ENCODE measurements around the gene HGS. TPM values are rescaled to one million over a fixed set of nuclear protein-coding genes. Genes with fewer than 3 reads are reported as not detected.
"Not testable (repeated sequence)": the region's sequence is repeated elsewhere in the genome, so short reads cannot be mapped to it uniquely, and the experiment has no call there.

HGS gene
- total RNA-seq, 1 donor from 2014 or later = 36.6 TPM

DNA sequence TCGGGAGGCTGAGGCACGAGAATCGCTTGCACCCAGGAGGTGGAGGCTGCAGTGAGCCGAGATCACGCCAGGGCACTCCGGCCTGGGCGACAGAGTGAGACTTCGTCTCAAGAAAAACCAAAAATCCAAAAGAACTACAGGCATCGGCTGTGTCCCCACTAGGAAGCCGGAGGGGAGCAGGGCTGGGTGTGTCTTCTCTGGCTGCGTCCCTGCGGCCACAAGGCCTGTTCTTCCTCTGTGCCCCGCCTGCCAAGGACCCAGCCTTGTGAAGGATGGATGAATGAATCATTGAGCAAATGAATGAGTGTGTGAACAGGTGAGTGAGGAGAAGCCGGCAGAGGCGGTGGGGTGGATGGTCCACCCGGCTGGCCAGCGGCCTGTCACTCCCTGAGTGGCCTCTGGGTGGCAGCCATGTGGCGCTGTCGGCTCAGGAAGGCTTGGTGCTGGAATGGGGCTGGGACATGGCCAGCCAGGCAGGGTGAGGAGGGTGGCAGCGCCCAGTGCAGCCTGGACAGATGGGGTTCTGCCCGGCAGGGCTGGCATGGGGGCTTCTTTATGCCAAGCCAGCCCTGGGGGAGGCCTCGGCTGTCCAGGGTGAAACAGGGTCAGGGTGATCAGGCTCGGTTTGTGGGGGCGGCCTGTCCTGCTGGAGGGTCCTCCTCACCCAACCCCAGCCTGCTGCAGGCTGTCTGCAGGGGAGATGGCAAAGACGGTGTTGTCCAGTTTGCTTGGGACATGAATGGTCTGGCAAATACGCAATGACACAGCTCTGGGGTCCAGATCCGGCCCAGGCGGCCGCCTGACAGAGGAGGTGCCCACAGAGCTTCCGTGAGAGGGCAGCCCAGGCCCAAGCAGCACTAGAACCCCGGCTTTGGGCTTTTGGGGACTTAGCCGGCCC is 49.9 kb downstream of the HGS start:
- peak; percentile 91 for ATAC-seq
- DNase-seq (ENCODE audit: missing footprints) = peak; percentile 93
- intact Hi-C loops (cut with DNase I) = no loop called here

DNA sequence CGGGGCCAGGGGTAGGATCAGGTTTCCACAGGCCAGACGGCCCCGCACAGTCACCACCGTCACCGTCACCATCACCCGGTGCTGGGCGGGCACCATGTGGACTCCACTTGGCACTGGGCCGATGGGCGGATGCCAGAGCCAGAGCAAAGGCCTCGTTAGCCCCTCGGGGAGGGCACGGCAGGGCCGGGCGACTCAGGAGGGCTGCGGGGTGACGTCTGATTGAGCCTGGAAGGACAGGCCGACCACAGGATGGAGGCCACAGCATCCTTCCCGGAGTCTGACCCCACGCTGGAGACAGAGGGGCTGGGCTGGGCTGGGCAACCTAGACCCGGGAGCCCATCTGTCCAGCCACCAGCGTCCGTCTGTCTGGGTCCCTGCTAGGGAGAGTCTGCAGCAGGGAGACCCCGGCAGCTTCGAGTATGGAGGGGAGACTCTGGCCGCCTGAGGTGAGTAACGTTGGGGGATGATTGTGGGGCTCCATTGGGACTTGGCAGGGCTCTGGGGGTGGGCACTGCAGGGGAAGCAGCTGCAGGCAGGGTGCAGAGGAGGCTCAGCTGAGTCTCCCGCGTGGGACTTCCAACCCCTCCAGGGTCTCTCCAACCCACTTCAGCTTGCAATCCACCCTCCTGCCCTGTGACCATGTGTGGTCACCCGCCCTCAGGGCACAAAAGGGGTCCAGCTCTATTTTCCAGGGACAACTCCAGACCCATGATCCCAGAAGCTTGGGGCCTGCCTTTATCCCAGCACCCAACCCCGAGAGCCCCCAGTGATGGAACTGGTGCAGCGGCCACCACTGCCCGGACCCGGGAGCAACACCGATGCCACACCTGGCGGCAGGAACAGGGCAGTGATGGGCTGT is 50.8 kb downstream of the HGS start:
- intact Hi-C loops (cut with DNase I) = no loop called here
- DNase-seq (ENCODE audit: missing footprints) = no peak
- ATAC-seq = no peak

DNA sequence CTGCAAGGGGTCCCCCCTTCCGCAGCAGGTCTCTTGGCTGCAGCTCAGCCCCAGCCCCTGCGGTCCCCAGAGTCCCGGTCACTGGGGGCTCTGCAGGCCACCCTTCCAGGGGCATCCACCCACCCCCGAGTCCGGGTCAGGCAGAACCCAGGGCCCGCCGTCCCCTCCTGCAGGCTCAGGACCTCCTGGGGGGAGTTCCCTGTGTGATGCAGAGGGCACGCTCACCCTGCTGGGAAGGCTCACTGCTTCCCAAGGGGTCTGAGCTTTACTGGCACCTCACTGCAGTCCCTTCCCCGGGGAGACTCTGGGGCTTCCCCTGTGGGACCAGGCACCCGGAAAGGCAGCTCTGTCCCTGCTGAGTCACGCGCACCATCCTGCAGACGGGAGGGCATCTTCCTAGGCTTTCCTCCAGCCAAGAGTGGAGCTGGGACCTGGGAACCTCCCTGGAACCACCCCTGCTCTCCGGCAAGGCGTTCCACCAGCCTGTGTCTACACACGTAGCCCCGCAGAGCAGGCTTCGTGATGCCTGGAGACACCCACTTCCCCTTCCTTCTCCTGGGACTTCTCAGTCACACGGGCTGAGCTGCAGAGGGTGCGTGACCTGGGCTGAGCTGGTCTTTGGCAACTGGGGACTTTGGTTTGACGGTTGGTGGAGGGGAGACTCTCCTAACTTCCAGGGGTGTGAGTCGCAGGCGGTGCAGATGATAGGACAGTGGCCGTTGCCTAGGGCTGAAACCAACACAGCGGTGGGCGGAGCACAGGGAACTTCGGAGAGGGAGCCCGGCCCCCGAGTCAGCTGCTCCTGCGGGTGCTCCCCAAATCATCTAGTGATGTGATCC is 51.7 kb downstream of the HGS start:
- ATAC-seq (peak; percentile 15), DNase-seq (ENCODE audit: missing footprints) (no peak)
- intact Hi-C loops (cut with DNase I) = no loop called here

DNA sequence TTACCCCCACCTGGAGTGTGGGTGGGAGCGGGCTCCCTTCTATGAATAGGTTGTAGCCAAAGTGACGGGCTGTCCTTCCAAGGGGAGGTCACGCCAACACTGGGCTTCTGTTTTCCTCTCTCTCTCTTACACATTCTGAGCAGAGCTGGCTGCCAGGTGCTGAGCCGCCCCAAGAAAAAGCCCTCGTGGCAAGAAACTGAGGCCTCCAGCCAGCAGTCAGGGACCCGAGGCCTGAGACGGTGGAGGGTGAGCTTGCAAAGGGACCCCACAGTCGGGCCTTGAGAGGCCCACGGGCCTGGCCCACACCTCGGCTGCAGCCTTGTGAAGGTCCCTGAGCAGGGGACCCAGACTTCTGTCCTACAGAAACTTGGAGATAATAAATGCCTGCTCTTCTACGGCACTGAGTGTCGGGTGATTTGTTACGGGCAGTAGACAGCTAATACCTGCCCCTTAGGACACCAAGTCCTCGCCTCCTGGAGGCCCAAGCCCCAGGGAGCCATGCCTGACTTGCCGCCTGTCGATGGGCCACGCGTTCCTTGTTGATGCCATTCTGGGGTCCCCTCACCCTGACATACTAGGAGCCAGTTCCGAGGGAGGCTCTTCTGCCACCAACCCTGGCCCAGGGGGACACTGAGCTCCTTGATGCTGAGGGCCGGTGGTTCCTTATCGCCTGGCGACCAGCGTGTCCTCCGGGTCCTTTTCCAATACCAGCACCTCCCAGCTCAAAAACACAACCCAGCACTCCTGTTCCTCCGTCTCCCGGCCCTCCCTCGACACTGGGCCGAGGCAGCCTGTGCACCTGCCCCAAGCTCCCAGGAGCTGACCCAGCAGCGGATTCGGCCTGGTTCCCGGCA is 54.4 kb downstream of the HGS start:
- ATAC-seq (no peak), DNase-seq (ENCODE audit: missing footprints) (no peak)
- intact Hi-C loops (cut with DNase I) = no loop called here

DNA sequence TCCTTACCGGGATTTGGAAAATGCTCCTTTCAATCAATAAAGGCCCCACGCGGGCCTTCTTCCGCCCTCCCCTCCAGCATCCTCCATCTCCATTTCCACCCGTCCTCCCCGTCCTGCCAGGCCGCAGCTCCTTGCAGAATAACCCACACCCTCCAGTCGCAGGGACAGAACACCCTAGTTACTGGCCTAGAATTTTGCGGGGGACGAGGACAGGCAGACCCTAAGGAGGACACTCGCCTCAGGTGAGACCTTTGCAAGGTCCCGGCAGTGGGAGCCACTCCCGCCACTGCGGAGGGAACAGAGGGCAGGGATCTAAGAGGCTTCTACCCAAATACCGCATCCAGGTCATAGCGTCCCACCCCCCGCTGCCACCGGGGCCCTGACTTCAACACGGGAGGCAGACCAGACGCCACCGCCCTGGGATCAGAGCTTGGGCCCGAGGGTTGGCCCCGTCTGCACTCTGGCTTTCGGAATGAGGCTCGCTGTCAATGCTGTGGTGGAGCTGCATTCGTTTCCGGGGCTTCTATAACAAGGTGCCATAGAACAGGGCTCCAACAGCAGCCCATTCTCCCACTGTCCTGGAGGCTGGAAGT is 55.1 kb downstream of the HGS start:
- no peak for DNase-seq (ENCODE audit: missing footprints)
- no peak for ATAC-seq
- intact Hi-C loops (cut with DNase I) = no loop called here

DNA sequence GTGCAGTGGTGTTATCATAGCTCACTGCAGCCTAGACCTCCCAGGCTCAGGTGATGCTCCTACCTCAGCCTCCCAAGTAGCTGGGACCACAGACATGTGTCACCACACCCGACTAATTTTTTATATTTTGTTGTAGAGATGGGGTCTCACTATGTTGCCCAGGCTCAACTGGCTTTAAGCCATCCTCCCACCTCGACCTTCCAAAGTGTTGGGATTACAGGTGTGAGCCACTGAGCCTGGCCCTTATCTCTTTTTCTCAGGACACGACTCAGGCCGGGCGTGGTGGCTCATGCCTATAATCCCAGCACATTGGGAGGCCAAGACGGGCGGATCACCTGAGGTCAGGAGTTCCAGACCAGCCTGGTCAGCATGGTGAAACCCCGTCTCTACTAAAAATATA is 55.8 kb downstream of the HGS start:
- DNase-seq (ENCODE audit: missing footprints); ATAC-seq; intact Hi-C loops (cut with DNase I): not testable (repeated sequence)

DNA sequence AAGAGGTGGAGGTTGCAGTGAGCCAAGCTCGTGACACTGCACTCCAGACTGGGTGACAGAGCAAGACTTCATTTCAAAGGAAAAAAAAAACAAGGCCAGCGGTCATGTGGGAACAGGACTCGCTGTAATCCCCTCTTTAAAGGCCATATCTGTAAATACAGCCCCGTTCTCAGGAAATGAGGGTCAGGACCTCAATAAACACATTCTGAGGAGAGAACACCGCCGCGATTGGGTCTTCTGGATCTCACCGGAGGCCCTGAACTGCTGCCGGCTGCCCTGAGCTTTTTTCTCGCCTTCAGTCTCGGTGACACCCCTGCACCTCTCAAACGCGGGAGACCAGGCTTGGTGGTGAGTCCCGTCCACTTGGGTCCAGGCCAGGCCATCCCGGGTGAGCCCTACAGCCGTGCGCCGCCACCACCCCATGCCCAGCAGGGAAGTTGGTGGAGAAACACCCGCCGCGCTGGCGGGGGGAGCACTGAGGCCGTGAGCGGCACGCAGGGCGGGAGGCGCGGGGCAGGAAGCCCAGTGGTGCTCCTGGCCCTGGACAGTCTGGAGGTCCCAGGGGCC is 56.7 kb downstream of the HGS start:
- DNase-seq (ENCODE audit: missing footprints) = no peak
- intact Hi-C loops (cut with DNase I) = no loop called here

DNA sequence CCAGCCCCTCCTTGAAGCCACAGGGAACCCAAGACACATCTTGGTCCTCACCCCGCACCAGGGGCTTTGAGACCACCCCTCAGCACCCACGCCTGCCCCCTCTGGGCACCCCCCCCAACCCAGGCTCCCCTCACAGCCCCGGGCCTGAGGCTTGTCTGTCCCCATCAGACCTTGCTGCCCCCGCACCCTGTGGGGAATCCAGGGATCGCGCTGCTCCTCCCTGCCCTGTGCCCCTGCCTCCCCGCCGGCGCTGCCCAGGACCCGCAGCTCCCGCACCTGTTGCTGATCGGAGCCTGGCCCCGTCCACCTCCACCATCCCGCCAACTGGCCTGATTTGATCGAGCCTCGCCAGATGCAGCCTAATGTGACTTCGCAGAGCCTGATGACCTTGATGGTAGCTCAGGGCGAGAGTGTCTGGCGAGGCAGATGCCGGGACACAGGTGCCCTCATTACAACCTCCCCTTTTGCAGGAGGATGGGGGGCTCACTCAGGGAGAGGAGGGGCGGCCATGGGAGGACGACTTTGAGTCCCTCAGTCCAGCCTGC is 57.3 kb downstream of the HGS start:
- DNase-seq (ENCODE audit: missing footprints) (no peak), ATAC-seq (no peak)
- intact Hi-C loops (cut with DNase I) = no loop called here

More for the DNA sequence above, 56.7 kb downstream of the HGS start:
- ATAC-seq = no peak

DNA sequence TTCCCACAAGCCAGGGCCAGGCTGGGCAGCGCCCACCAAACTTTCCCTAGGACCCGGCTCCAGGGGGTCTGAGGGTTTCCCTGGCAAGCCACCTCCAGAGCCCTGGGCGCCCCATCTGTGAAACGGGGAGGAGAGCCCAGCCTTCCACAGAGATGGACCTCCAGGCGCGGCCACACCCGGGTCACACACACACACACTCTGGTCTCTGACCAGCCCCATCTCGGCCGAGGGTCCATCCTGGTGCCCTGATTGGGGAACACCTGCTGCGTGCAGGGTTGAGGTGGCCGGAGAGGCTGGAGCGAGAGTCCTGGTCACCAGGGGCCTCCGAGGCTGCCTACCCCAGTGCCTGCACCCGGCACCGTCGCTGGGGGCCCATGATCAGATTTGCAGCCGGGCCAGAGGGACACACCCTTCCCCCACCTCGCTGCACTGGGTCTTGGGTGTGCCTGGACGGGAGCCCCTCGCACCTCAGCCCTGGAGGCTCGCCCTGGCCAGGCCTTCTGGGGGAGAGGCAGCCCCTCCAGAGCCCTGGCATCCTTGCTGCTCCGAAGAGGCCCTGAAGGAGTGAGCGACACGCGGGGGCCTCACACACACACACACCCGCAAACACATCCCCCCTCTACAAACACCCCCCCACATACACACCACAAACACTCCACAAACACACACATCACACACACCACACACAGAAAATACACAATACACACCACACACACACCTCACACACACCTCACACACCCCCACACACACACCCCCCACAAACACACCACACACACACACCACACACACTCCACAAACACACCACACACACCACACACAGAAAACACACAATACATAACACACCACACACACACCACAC is 58.0 kb downstream of the HGS start:
- intact Hi-C loops (cut with DNase I) = no loop called here
- no peak for ATAC-seq

More for the DNA sequence above, 58.0 kb downstream of the HGS start:
- no peak for DNase-seq (ENCODE audit: missing footprints)

Small RNAs within 50 kb of the gene (microRNA-seq; reads per million reads assigned to microRNA genes)
- gene MIR6786 = not detected

Other genes with a start within 250 kb of the HGS start
- 468 TPM for gene ACTG1, start 171.2 kb upstream of the HGS start, total RNA-seq
- gene FSCN2, start 155.6 kb upstream of the HGS start, total RNA-seq = 0.19 TPM
- gene FAAP100, start 131.7 kb upstream of the HGS start, total RNA-seq = 14.8 TPM
- gene NPLOC4, start 46.9 kb upstream of the HGS start, total RNA-seq = 82.0 TPM
- gene TSPAN10, start 46.8 kb upstream of the HGS start, total RNA-seq = 0.24 TPM
- not detected for gene PDE6G, start 27.5 kb upstream of the HGS start, total RNA-seq
- 18.6 TPM for gene OXLD1, start 17.4 kb upstream of the HGS start, total RNA-seq
- gene CCDC137, start 17.3 kb upstream of the HGS start, total RNA-seq = 6.1 TPM
- 11.9 TPM for gene ARL16, start 214 bp upstream of the HGS start, total RNA-seq
- gene MRPL12, start 19.4 kb downstream of the HGS start, total RNA-seq = 177 TPM
- gene SLC25A10, start 28.3 kb downstream of the HGS start, total RNA-seq = 7.4 TPM
- not detected for gene GCGR, start 120.1 kb downstream of the HGS start, total RNA-seq
- gene MCRIP1, start 149.3 kb downstream of the HGS start, total RNA-seq = 109 TPM
- not detected for gene PPP1R27, start 151.0 kb downstream of the HGS start, total RNA-seq
- 355 TPM for gene P4HB, start 176.5 kb downstream of the HGS start, total RNA-seq
- gene ARHGDIA, start 187.3 kb downstream of the HGS start, total RNA-seq = 126 TPM
- 35.5 TPM for gene ALYREF, start 207.6 kb downstream of the HGS start, total RNA-seq
- 179 TPM for gene ANAPC11, start 207.7 kb downstream of the HGS start, total RNA-seq
- gene NPB, start 218.2 kb downstream of the HGS start, total RNA-seq = 0.38 TPM
- 31.0 TPM for gene PCYT2, start 227.4 kb downstream of the HGS start, total RNA-seq
- 6.2 TPM for gene SIRT7, start 234.2 kb downstream of the HGS start, total RNA-seq
- gene MAFG, start 243.7 kb downstream of the HGS start, total RNA-seq = 26.2 TPM

Data from Right ventricle myocardium inferior (tissue), 1 donor.